ENCODE measurements around the gene HK3. TPM values are rescaled to one million over a fixed set of nuclear protein-coding genes. Genes with fewer than 3 reads are reported as not detected.

Gene HK3
- polyA plus RNA-seq, 2 of the 4 experiments (the other 2 are of a cell fraction), result 0.04 to 0.12 TPM

DNA sequence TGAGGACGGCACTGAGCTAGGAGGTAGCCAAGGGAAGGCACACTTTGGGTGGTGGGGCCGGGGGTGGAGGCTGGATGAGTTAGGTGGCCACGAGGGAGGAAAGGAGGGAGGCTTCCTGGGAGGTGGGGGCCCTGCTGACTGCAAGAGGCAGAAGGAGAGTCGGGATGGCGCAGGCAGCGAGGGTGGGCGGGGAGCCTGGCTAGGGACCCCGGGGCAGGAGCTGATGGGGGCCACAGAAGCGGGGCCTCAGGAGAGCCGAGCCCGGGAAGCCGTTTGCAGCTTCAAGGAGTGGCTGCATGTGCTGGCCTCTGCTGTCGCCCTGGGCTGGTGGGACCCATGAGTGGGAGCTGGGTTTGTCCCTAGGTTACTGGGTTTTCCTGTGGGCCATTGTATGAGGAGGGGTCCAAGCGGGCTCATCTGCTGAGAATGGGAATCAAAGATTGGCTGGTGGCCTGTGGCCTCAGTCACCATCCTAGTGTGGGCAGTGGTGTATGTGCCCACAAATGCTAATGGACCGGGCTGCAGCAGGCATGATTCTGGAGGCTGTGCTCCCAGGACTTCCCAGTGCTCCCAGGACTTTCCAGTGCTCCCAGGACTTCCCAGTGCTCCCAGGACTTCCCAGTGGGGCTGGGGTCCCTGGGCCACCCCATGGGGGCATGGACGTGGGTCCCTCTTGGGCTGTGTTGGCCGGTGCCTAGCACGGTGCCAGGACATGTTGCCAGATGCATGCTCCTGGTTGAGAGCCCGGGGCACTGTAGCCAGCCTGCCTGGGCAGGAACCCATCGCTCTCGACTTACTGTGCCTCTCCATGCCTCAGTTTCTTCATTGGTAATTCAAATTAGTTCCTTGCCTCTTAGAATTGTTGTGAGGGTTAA lies 48.5 kb downstream of the HK3 start:
- TF ChIP-seq GATA3 (IDR thresholded peaks at IDR 0.05; ENCODE audit: borderline replicate concordance) (no peak), ZSCAN20 (CRISPR knock-in tag; IDR thresholded peaks at IDR 0.05) (no peak), KDM1A (IDR thresholded peaks at IDR 0.05; ENCODE audit: low read depth) (no peak), HOXB5 (CRISPR knock-in tag; IDR thresholded peaks at IDR 0.05) (no peak), ZNF302 (CRISPR knock-in tag; IDR thresholded peaks at IDR 0.05) (no peak)
- TF ChIP-seq, protein P1, sequence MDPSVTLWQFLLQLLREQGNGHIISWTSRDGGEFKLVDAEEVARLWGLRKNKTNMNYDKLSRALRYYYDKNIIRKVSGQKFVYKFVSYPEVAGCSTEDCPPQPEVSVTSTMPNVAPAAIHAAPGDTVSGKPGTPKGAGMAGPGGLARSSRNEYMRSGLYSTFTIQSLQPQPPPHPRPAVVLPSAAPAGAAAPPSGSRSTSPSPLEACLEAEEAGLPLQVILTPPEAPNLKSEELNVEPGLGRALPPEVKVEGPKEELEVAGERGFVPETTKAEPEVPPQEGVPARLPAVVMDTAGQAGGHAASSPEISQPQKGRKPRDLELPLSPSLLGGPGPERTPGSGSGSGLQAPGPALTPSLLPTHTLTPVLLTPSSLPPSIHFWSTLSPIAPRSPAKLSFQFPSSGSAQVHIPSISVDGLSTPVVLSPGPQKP (IDR thresholded peaks at IDR 0.05; ENCODE audit: low read depth, low read length), result no peak
- TF ChIP-seq, protein P2, sequence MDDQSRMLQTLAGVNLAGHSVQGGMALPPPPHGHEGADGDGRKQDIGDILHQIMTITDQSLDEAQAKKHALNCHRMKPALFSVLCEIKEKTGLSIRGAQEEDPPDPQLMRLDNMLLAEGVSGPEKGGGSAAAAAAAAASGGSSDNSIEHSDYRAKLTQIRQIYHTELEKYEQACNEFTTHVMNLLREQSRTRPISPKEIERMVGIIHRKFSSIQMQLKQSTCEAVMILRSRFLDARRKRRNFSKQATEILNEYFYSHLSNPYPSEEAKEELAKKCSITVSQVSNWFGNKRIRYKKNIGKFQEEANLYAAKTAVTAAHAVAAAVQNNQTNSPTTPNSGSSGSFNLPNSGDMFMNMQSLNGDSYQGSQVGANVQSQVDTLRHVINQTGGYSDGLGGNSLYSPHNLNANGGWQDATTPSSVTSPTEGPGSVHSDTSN (IDR thresholded peaks at IDR 0.05), result no peak
- TF ChIP-seq, protein P3, sequence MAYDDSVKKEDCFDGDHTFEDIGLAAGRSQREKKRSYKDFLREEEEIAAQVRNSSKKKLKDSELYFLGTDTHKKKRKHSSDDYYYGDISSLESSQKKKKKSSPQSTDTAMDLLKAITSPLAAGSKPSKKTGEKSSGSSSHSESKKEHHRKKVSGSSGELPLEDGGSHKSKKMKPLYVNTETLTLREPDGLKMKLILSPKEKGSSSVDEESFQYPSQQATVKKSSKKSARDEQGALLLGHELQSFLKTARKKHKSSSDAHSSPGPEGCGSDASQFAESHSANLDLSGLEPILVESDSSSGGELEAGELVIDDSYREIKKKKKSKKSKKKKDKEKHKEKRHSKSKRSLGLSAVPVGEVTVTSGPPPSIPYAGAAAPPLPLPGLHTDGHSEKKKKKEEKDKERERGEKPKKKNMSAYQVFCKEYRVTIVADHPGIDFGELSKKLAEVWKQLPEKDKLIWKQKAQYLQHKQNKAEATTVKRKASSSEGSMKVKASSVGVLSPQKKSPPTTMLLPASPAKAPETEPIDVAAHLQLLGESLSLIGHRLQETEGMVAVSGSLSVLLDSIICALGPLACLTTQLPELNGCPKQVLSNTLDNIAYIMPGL (CRISPR knock-in tag; IDR thresholded peaks at IDR 0.05; ENCODE audit: borderline replicate concordance), result no peak
- ATAC-seq (no peak), DNase-seq (ENCODE audit: low read depth in 1 of 2, low spot score in 1 of 2) (no peak), FAIRE-seq (no peak)
- ChIA-PET POLR2A (no interaction called here), CTCF (interaction anchor here (1.3 to 1.6 kb wide), 3 partner anchors 19 to 272 kb away, joined by 3 to 7 read pairs (median 5); no protein-coding TSS in a partner anchor)
- no peaks in the 10 kb centered on the region for H3K4me1 ChIP-seq
- no peak overlapping the region for H3K4me2 ChIP-seq
- no peak overlapping the region for H3K27ac ChIP-seq
- H3K9me3 ChIP-seq, result no peaks in the 10 kb centered on the region
- no peak overlapping the region for H3K4me3 ChIP-seq
- 31% methylated on average over 16 of the region's 21 CpGs for WGBS (ENCODE audit: missing lambda C conversion rate)

DNA sequence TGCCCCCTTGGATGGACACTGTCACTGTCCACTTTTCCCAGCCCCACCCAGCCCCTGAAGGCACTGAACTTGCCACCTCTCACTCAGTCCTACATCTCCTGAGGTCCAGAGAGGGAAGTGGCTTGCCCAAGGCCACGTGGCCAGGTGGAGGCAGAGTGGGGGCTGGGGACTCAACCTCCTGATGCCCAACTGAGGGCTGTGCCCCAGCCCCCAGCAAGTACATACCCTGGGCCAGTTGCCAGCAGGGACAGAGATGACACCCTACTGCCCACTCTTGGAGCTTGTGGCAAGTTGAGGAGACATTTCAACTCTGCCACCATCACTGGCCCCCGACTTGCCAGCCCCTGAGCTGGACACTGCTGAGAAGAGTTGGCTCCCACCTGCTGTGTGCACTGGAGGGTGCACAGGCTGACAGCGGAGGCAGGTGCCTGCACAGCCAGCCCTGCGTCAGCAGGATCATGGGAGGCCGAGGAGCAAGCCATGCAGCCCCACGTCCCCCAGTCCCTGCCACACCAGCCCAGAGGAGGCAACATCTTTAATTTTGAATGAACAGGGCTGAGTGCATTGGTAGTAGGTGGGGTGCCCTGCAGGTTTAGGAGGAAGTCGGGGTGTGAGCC lies 49.4 kb downstream of the HK3 start:
- H3K9me3 ChIP-seq, result no peaks in the 10 kb centered on the region
- WGBS (ENCODE audit: missing lambda C conversion rate), result 50% methylated on average over 6 of the region's 7 CpGs
- H3K27ac ChIP-seq, result no peak overlapping the region
- ChIA-PET CTCF (interaction anchor here (1.1 to 1.6 kb wide), 3 partner anchors 20 to 37 kb away, joined by 3 to 7 read pairs (median 5); no protein-coding TSS in a partner anchor), POLR2A (no interaction called here)
- DNase-seq (ENCODE audit: low read depth in 1 of 2, low spot score in 1 of 2) (no peak), ATAC-seq (no peak), FAIRE-seq (no peak)
- TF ChIP-seq, protein P4, sequence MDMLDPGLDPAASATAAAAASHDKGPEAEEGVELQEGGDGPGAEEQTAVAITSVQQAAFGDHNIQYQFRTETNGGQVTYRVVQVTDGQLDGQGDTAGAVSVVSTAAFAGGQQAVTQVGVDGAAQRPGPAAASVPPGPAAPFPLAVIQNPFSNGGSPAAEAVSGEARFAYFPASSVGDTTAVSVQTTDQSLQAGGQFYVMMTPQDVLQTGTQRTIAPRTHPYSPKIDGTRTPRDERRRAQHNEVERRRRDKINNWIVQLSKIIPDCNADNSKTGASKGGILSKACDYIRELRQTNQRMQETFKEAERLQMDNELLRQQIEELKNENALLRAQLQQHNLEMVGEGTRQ (IDR thresholded peaks at IDR 0.05), result no peak
- no peak for TF ChIP-seq ZFP36 (IDR thresholded peaks at IDR 0.05; ENCODE audit: borderline replicate concordance, partially characterized antibody)
- no peak for TF ChIP-seq POLR2A (IDR thresholded peaks at IDR 0.05; ENCODE audit: low read length)
- TF ChIP-seq ZC3H11A (IDR thresholded peaks at IDR 0.05), result no peak
- TF ChIP-seq FOXS1 (CRISPR knock-in tag; IDR thresholded peaks at IDR 0.05), result no peak
- no peak for TF ChIP-seq HOXA7 (CRISPR knock-in tag; IDR thresholded peaks at IDR 0.05)
- no peak for TF ChIP-seq EP300 (IDR thresholded peaks at IDR 0.05)
- no peak for TF ChIP-seq NR3C1 (IDR thresholded peaks at IDR 0.05)
- TF ChIP-seq, protein P5, sequence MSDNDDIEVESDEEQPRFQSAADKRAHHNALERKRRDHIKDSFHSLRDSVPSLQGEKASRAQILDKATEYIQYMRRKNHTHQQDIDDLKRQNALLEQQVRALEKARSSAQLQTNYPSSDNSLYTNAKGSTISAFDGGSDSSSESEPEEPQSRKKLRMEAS (IDR thresholded peaks at IDR 0.05), result no peak
- no peak overlapping the region for H3K4me2 ChIP-seq
- no peaks in the 10 kb centered on the region for H3K4me1 ChIP-seq
- no peak overlapping the region for H3K4me3 ChIP-seq
